ENCODE results near the gene OXNAD1.
A peak's percentile ranks its signal among the peaks of the same experiment; 100 is the strongest.

Gene OXNAD1

GRCh38 chr3:16264708-16265454 lies at the start of gene OXNAD1, which contains the start of gene DPH3:
Gene OXNAD1, plus strand, starts transcription at chr3:16265212. Its CDS starts 5,741 bp downstream, at chr3:16270953.
Gene DPH3, minus strand, starts transcription at chr3:16264943. Its CDS starts 67 bp downstream, at chr3:16264876.
- peak; percentile 96 for DNase-seq

GRCh38 chr3:16216373-16216935 lies 48.6 kb upstream of the OXNAD1 start:
- no peak for DNase-seq

GRCh38 chr3:16219777-16220176 lies 45.2 kb upstream of the OXNAD1 start:
- no peak for DNase-seq

- DNase-seq, result no peak
These were observed 43.0 kb upstream of the OXNAD1 start for GRCh38 chr3:16221990-16222389.

GRCh38 chr3:16222547-16222946 lies 42.5 kb upstream of the OXNAD1 start:
- DNase-seq, result no peak

- no peak for DNase-seq
These were observed 40.7 kb upstream of the OXNAD1 start for GRCh38 chr3:16224325-16224724.

- DNase-seq, result no peak
These were observed 37.4 kb upstream of the OXNAD1 start for GRCh38 chr3:16227566-16227965.

GRCh38 chr3:16229681-16230080 lies 35.3 kb upstream of the OXNAD1 start:
- no peak for DNase-seq

GRCh38 chr3:16231983-16232382 lies 33.0 kb upstream of the OXNAD1 start:
- DNase-seq, result no peak

- no peak for DNase-seq
These were observed 31.2 kb upstream of the OXNAD1 start for GRCh38 chr3:16233806-16234205.

GRCh38 chr3:16234281-16234680 lies 30.7 kb upstream of the OXNAD1 start:
- DNase-seq, result no peak

- no peak for DNase-seq
These were observed 28.9 kb upstream of the OXNAD1 start for GRCh38 chr3:16236030-16236639.

GRCh38 chr3:16236856-16237393 lies 28.1 kb upstream of the OXNAD1 start:
- no peak for DNase-seq

- no peak for DNase-seq
These were observed 25.8 kb upstream of the OXNAD1 start for GRCh38 chr3:16239086-16239770.

GRCh38 chr3:16239780-16240179 lies 25.2 kb upstream of the OXNAD1 start:
- DNase-seq, result no peak

- no peak for DNase-seq
These were observed 24.6 kb upstream of the OXNAD1 start for GRCh38 chr3:16240229-16241023.

GRCh38 chr3:16241225-16241624 lies 23.8 kb upstream of the OXNAD1 start:
- no peak for DNase-seq

GRCh38 chr3:16242177-16242576 lies 22.8 kb upstream of the OXNAD1 start:
- no peak for DNase-seq

- no peak for DNase-seq
These were observed 21.1 kb upstream of the OXNAD1 start for GRCh38 chr3:16243706-16244490.

- peak; percentile 40 for DNase-seq
These were observed 19.4 kb upstream of the OXNAD1 start for GRCh38 chr3:16245609-16246008.

GRCh38 chr3:16247282-16248061 lies 17.5 kb upstream of the OXNAD1 start:
- DNase-seq, result peak; percentile 74
